Activated CD4-positive, CD25-positive, alpha-beta regulatory T cell treated with anti-CD3 and anti-CD28 coated beads, Interleukin-2, amount 50 U/mL, for 24 hours (primary cell): Measurements from ENCODE around the gene WDSUB1.

ENCODE experiments used
- ATAC-seq, 2 donors: fragments of 150-1000 bp; cut with Tn5 transposase; one replicate each; pipeline ENCODE4 v1.10.0; 2021; ENCODE audit warnings: mild to moderate bottlenecking in 1 of 2, moderate library complexity in 1 of 2

Gene WDSUB1

DNA sequence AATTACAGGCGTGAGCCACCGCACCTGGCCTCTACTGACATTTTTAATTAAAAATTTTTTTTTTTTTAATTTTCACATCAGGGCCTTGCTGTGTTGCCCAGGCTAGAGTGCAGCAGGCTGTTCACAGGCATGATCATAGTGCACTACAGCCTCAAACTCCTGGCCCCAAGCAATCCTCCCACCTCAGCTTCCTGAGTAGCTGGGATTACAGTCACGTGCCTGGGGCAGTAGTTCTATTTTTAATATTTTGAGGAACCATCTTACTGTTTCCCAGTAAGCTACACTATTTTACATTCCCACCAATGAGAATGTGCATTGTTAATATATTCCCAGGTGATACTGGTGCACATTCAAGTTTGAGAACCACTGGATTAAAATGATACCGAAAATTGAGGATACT, 92.7 kb downstream of the WDSUB1 start:
- ATAC-seq: no peak

DNA sequence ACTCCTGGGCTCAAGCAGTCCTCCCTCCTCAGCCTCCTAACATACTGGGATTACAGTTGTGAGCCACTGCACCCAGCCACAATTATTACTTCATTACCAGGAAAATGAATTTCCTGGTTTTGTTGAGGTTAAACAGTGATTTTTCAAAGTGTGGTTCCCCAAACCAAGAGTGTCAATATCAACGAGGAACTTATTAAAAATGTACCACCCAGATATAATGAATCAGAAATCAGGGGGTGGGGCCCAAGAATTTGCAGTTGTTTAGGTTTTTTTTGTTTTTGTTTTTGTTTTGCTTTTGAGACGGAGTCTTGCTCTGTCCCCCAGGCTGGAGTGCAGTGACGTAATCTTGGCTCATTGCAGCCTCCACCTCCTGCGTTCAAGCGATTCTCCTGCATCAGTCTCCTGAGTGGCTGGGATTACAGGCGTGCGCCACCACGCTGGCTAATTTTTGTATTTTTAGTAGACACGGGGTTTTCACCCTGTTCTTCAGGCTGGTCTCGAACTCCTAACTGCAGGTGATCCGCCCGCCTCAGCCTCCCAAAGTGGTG, 94.1 kb downstream of the WDSUB1 start:
- no peak for ATAC-seq

DNA sequence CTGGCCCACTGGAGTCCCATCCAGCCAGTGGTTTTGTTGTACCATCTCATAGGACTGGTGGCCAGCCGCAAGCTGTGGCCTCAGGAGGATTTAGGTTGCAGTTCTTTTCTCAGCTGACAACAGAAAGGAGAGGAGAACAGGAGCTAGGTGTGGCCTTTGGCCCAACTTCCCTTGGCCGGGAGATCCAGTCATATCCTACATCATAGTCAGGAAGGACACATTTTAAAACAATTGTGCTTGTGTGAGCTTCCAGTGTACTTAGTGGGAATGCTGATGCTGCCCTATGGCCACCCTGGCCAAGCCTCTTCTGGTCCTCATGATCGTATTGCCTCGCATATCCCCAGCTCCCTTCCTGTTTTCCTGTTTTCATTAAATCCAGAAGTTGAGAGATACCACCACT, 98.1 kb downstream of the WDSUB1 start:
- ATAC-seq: no peak

DNA sequence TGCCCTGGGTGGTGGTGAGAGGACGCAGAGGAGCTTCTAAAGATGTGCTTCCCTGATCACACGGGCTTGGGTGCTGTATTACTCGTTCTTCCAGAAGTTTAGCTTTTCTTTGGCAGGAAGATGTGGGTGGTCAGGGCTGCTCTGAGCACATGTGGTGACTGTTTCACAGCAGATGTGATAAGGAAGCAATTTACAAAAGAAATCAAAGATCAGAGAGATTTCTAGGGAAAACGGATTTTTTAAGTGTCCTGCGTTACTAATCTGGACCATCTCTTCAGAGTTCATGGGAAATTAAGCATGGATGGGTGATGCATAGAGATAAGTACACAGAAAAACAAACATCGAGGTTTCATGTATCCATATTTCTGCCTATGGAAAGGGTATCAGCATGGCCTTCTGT, 99.4 kb downstream of the WDSUB1 start:
- ATAC-seq: no peak

DNA sequence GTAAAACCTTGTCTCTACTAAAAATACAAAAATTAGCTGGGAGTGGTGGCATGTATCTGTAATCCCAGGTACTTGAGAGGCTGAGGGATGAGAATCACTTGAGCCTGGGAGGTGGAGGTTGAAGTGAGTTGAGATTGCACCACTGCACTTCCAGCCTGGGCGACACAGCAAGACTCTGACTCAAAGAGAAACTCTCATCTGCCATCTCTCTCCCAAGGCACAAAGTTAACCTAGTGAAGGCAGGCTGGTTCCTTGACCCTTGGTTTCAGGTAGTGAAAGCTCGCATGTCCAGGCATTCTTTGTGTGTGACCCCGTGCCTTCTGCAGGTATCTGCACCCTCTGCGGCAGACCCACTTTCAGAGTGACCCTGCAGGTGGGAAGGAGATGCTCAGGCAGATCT, 100.0 kb downstream of the WDSUB1 start:
- no peak for ATAC-seq
